ENCODE measurements around the gene IRX6. TPM values are rescaled to one million over a fixed set of nuclear protein-coding genes. Genes with fewer than 3 reads are reported as not detected.

The IRX6 gene
- total and polyA plus RNA-seq, 2 experiments from 2014 or later: not detected

- Histone ChIP-seq H3K79me2 (ENCODE audit: insufficient read depth) (no peaks in the 10 kb centered on the region), H4K20me1 (ENCODE audit: insufficient read depth) (no peaks in the 10 kb centered on the region), H3K27me3 (replicated peaks; ENCODE audit: insufficient read depth) (peaks cover 15% of the 10 kb centered on the region; the same call in 1 of the 2 replicates), H3K9me2 (ENCODE audit: insufficient read depth) (no peaks in the 10 kb centered on the region), H3K27ac (no peak overlapping the region), H3K9me3 (ENCODE audit: low read depth) (no peaks in the 10 kb centered on the region), H3K4me3 (no peak overlapping the region), H2AFZ (no peak overlapping the region), H3K9ac (no peak overlapping the region), H3F3A (ENCODE audit: insufficient read depth) (no peaks in the 10 kb centered on the region), H3K4me1 (ENCODE audit: insufficient read depth) (no peaks in the 10 kb centered on the region), H3K36me3 (ENCODE audit: low read depth) (no peaks in the 10 kb centered on the region), H3K4me2 (ENCODE audit: unreplicated experiment) (no peak overlapping the region)
- no peak for DNase-seq
- TF ChIP-seq EZH2 (IDR thresholded peaks at IDR 0.05; ENCODE audit: insufficient read depth, poor library complexity, severe bottlenecking): no peak
- TF ChIP-seq EZH2phosphoT487 (IDR thresholded peaks at IDR 0.05; ENCODE audit: insufficient read depth, low read depth): no peak
- in situ Hi-C loops (cut with MboI): no loop called here
- WGBS, 2 experiments (ENCODE audit: low coverage in 1 of 2, low lambda C conversion rate in 2 of 2, missing lambda C conversion rate in 2 of 2): 73 to 82% methylated on average over 8 of the region's 8 CpGs
Observed at GRCh38 chr16:55329791-55330428, 5.9 kb downstream of the IRX6 start.

GRCh38 chr16:55330781-55331647 lies 7.0 kb downstream of the IRX6 start:
- DNase-seq: no peak
- Histone ChIP-seq H2AFZ (no peak overlapping the region), H3K4me1 (ENCODE audit: insufficient read depth) (no peaks in the 10 kb centered on the region), H3K4me3 (no peak overlapping the region), H3K4me2 (ENCODE audit: unreplicated experiment) (no peak overlapping the region), H3K27ac (no peak overlapping the region), H3K9ac (no peak overlapping the region), H3K79me2 (ENCODE audit: insufficient read depth) (no peaks in the 10 kb centered on the region), H3K27me3 (replicated peaks; ENCODE audit: insufficient read depth) (peaks cover 7% of the 10 kb centered on the region; the same call in 1 of the 2 replicates), H3K36me3 (ENCODE audit: low read depth) (no peaks in the 10 kb centered on the region), H3K9me3 (ENCODE audit: low read depth) (no peaks in the 10 kb centered on the region), H4K20me1 (ENCODE audit: insufficient read depth) (no peaks in the 10 kb centered on the region), H3F3A (ENCODE audit: insufficient read depth) (no peaks in the 10 kb centered on the region), H3K9me2 (ENCODE audit: insufficient read depth) (no peaks in the 10 kb centered on the region)
- TF ChIP-seq EZH2phosphoT487 (IDR thresholded peaks at IDR 0.05; ENCODE audit: insufficient read depth, low read depth) (no peak), EZH2 (IDR thresholded peaks at IDR 0.05; ENCODE audit: insufficient read depth, poor library complexity, severe bottlenecking) (no peak)
- in situ Hi-C loops (cut with MboI): no loop called here
- whole genome bisulfite sequencing, 2 experiments (ENCODE audit: low coverage in 1 of 2, low lambda C conversion rate in 2 of 2, missing lambda C conversion rate in 2 of 2): 84% methylated on average over 53 of the region's 53 CpGs

GRCh38 chr16:55331648-55332185 lies 7.7 kb downstream of the IRX6 start:
- no peaks in the 10 kb centered on the region for H3K36me3 ChIP-seq (ENCODE audit: low read depth)
- no peaks in the 10 kb centered on the region for H3K9me3 ChIP-seq (ENCODE audit: low read depth)
- H3F3A ChIP-seq (ENCODE audit: insufficient read depth): no peaks in the 10 kb centered on the region
- no peak for DNase-seq
- in situ Hi-C loops (cut with MboI): no loop called here
- no peak overlapping the region for H3K9ac ChIP-seq
- H3K4me2 ChIP-seq (ENCODE audit: unreplicated experiment): no peak overlapping the region
- H3K4me3 ChIP-seq: no peak overlapping the region
- peaks cover 7% of the 10 kb centered on the region; the same call in 1 of the 2 replicates for H3K27me3 ChIP-seq (replicated peaks; ENCODE audit: insufficient read depth)
- no peaks in the 10 kb centered on the region for H3K9me2 ChIP-seq (ENCODE audit: insufficient read depth)
- no peak for TF ChIP-seq EZH2 (IDR thresholded peaks at IDR 0.05; ENCODE audit: insufficient read depth, poor library complexity, severe bottlenecking)
- no peak for TF ChIP-seq EZH2phosphoT487 (IDR thresholded peaks at IDR 0.05; ENCODE audit: insufficient read depth, low read depth)
- H4K20me1 ChIP-seq (ENCODE audit: insufficient read depth): no peaks in the 10 kb centered on the region
- no peak overlapping the region for H2AFZ ChIP-seq
- no peaks in the 10 kb centered on the region for H3K79me2 ChIP-seq (ENCODE audit: insufficient read depth)
- WGBS, 2 experiments (ENCODE audit: low coverage in 1 of 2, low lambda C conversion rate in 2 of 2, missing lambda C conversion rate in 2 of 2): 78 to 82% methylated on average over 28 of the region's 28 CpGs
- H3K4me1 ChIP-seq (ENCODE audit: insufficient read depth): no peaks in the 10 kb centered on the region
- H3K27ac ChIP-seq: no peak overlapping the region

- Histone ChIP-seq H3F3A (ENCODE audit: insufficient read depth) (no peaks in the 10 kb centered on the region), H2AFZ (no peak overlapping the region), H3K9ac (no peak overlapping the region), H3K9me2 (ENCODE audit: insufficient read depth) (no peaks in the 10 kb centered on the region), H3K79me2 (ENCODE audit: insufficient read depth) (no peaks in the 10 kb centered on the region), H3K27me3 (replicated peaks; ENCODE audit: insufficient read depth) (peaks cover 7% of the 10 kb centered on the region; the same call in 1 of the 2 replicates), H4K20me1 (ENCODE audit: insufficient read depth) (no peaks in the 10 kb centered on the region), H3K36me3 (ENCODE audit: low read depth) (no peaks in the 10 kb centered on the region), H3K9me3 (ENCODE audit: low read depth) (no peaks in the 10 kb centered on the region), H3K4me3 (no peak overlapping the region), H3K4me2 (ENCODE audit: unreplicated experiment) (no peak overlapping the region), H3K27ac (no peak overlapping the region), H3K4me1 (ENCODE audit: insufficient read depth) (no peaks in the 10 kb centered on the region)
- TF ChIP-seq EZH2 (IDR thresholded peaks at IDR 0.05; ENCODE audit: insufficient read depth, poor library complexity, severe bottlenecking): no peak
- TF ChIP-seq EZH2phosphoT487 (IDR thresholded peaks at IDR 0.05; ENCODE audit: insufficient read depth, low read depth): no peak
- in situ Hi-C loops (cut with MboI): no loop called here
- WGBS, 2 experiments (ENCODE audit: low coverage in 1 of 2, low lambda C conversion rate in 2 of 2, missing lambda C conversion rate in 2 of 2): 58 to 69% methylated on average over 2 of the region's 2 CpGs
- DNase-seq: no peak
Observed at GRCh38 chr16:55333684-55334083, 9.7 kb downstream of the IRX6 start.

Data from GM23248 (cell line).